ENCODE data around the gene CFAP100.

- TF ChIP-seq POLR2A (IDR thresholded peaks at IDR 0.05; ENCODE audit: low read depth, low read length) (no peak), TAF1 (IDR thresholded peaks at IDR 0.05; ENCODE audit: borderline replicate concordance, low read depth, low read length) (no peak), POLR2AphosphoS5 (IDR thresholded peaks at IDR 0.05; ENCODE audit: low read depth, low read length) (no peak)
These were observed 33.5 kb upstream of the CFAP100 start for GRCh38 chr3:126361211-126361610.

All from GM12892 (cell line).